ENCODE results near the gene MEIS3. TPM values are rescaled to one million over a fixed set of nuclear protein-coding genes. Genes with fewer than 3 reads are reported as not detected.

MEIS3 gene
- total and polyA plus RNA-seq, 9 of the 15 experiments (the other 6 are each of a cell fraction or from before 2014, with no cell fraction given): 0.06 to 0.80 (median 0.25) TPM; not detected in 1

DNA sequence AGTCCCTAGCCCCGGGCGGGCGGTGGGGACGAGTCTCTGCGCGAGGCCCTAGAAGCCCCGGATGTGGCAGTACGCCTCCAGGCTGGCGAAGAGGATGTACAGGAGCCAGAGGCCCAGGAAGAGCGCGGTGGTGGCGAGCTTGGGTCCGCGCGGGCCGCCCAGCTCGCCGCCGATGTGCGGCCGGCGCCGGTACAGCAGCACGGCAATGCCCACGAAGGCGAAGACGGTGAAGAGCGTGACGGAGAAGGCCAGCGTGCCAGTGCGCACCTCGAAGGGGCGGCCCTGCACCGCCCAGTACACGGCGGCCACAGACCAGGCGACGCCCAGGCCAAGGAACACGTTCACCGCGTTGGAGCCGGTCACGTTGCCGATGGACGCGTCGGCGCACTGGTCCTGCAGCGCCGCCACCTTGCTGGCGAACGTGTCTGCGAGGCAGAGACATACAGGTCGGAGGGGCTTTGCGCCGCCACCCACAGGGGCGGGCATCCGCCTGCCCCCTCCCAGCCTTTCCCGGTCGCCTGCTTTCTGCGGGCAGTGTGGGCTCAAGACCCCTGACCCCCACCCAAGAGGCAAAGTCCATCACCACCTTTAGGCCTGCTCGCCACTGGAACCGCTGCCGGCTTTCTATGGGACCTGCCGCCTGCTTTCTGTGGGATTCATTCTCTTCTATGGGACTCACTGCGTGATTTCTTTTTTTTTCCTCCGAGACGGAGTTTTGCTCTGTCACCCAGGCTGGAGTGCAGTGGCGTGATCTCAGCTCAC is 10.9 kb upstream of the MEIS3 start (continued):
- TF ChIP-seq, protein P1, sequence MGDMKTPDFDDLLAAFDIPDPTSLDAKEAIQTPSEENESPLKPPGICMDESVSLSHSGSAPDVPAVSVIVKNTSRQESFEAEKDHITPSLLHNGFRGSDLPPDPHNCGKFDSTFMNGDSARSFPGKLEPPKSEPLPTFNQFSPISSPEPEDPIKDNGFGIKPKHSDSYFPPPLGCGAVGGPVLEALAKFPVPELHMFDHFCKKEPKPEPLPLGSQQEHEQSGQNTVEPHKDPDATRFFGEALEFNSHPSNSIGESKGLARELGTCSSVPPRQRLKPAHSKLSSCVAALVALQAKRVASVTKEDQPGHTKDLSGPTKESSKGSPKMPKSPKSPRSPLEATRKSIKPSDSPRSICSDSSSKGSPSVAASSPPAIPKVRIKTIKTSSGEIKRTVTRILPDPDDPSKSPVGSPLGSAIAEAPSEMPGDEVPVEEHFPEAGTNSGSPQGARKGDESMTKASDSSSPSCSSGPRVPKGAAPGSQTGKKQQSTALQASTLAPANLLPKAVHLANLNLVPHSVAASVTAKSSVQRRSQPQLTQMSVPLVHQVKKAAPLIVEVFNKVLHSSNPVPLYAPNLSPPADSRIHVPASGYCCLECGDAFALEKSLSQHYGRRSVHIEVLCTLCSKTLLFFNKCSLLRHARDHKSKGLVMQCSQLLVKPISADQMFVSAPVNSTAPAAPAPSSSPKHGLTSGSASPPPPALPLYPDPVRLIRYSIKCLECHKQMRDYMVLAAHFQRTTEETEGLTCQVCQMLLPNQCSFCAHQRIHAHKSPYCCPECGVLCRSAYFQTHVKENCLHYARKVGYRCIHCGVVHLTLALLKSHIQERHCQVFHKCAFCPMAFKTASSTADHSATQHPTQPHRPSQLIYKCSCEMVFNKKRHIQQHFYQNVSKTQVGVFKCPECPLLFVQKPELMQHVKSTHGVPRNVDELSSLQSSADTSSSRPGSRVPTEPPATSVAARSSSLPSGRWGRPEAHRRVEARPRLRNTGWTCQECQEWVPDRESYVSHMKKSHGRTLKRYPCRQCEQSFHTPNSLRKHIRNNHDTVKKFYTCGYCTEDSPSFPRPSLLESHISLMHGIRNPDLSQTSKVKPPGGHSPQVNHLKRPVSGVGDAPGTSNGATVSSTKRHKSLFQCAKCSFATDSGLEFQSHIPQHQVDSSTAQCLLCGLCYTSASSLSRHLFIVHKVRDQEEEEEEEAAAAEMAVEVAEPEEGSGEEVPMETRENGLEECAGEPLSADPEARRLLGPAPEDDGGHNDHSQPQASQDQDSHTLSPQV (IDR thresholded peaks at IDR 0.05): no peak
- no peak for TF ChIP-seq FOXA3 (CRISPR knock-in tag; conservative IDR thresholded peaks at IDR 0.05 in 1 of 2, IDR thresholded peaks at IDR 0.05 in 1 of 2)
- TF ChIP-seq ZNF253 (CRISPR knock-in tag; conservative IDR thresholded peaks at IDR 0.05): no peak
- no peak for TF ChIP-seq ZNF717 (CRISPR knock-in tag; IDR thresholded peaks at IDR 0.05)
- TF ChIP-seq, protein P2, sequence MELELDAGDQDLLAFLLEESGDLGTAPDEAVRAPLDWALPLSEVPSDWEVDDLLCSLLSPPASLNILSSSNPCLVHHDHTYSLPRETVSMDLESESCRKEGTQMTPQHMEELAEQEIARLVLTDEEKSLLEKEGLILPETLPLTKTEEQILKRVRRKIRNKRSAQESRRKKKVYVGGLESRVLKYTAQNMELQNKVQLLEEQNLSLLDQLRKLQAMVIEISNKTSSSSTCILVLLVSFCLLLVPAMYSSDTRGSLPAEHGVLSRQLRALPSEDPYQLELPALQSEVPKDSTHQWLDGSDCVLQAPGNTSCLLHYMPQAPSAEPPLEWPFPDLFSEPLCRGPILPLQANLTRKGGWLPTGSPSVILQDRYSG (tag; conservative IDR thresholded peaks at IDR 0.05; ENCODE audit: low read depth): no peak
